SK-N-SH (cell line): ENCODE measurements around the gene ZDHHC14. TPM values are rescaled to one million over a fixed set of nuclear protein-coding genes. Genes with fewer than 3 reads are reported as not detected.

Experiments used
- CTCF ChIA-PET: fragments of 300-600, 350-600 bp; formaldehyde crosslinking; extraction: SDS; loops from one replicate; lab custom pipeline; 2021; lab: Yijun Ruan, JAX
- POLR2A ChIA-PET: fragments of 350-600 bp; sonication (Branson Sonifier 250); formaldehyde crosslinking; extraction: SDS; loops from one replicate; lab custom pipeline; 2020; ENCODE audit warnings: antibody characterized with exemption, inconsistent platforms; lab: Yijun Ruan, JAX
- DNase-seq: peaks from one replicate; pipeline ENCODE4 v3.0.0; 2012
- H2AFZ ChIP-seq: fragments of 200-600 bp; sonication (generic); 2 replicates; pipeline ENCODE4 v1.8.1; 2016; ENCODE audit warnings: antibody characterized with exemption, mild to moderate bottlenecking, low read depth
- H3F3A ChIP-seq: fragments of 200-600 bp; sonication (generic); replicated peaks from 2 replicates; pipeline ENCODE3; 2016; ENCODE audit warnings: antibody characterized with exemption, mild to moderate bottlenecking; ENCODE audit not compliant: insufficient read depth
- H3K27ac ChIP-seq, 2 experiments: fragments of 200-500 bp in 1 of 2; fragments of 200-600 bp in 1 of 2; sonication (Bioruptor generic) in 1 of 2; sonication (generic), shearing (Covaris generic) in 1 of 2; 2 replicates each; pipeline versions ENCODE4 v1.5.1 to v1.6.1; 2014 to 2016; ENCODE audit warnings: low read depth in 2 of 2, inconsistent platforms in 1 of 2, low read length in 1 of 2, mild to moderate bottlenecking in 1 of 2, mixed read lengths in 1 of 2
- H3K27me3 ChIP-seq: fragments of 200-600 bp; sonication (generic), shearing (Covaris generic); 2 replicates; pipeline ENCODE4 v1.6.1; 2016; ENCODE audit warnings: mixed run types; ENCODE audit not compliant: insufficient read depth
- H3K36me3 ChIP-seq, 2 experiments: fragments of 200-500 bp in 1 of 2; fragments of 200-600 bp in 1 of 2; sonication (Bioruptor generic) in 1 of 2; sonication (generic) in 1 of 2; replicated peaks in 1 of 2; 2 replicates each; pipeline versions ENCODE3 to v1.5.1; 2014 to 2016; ENCODE audit warnings: low read length in 1 of 2, mild to moderate bottlenecking in 1 of 2; ENCODE audit not compliant: insufficient read depth in 2 of 2, control insufficient read depth in 1 of 2
- H3K4me1 ChIP-seq, 2 experiments: fragments of 200-500 bp in 1 of 2; fragments of 200-600 bp in 1 of 2; sonication (Bioruptor generic) in 1 of 2; sonication (generic), shearing (Covaris generic) in 1 of 2; 2 replicates each; pipeline versions ENCODE4 v1.5.1 to v1.6.1; 2014 to 2016; ENCODE audit warnings: low read depth in 1 of 2, low read length in 1 of 2, mixed run types in 1 of 2; ENCODE audit not compliant: insufficient read depth in 2 of 2, control insufficient read depth in 1 of 2
- H3K4me2 ChIP-seq: fragments of 200-600 bp; sonication (generic), shearing (Covaris generic); 2 replicates; pipeline ENCODE4 v1.6.1; 2017; ENCODE audit warnings: mixed run types
- H3K4me3 ChIP-seq, 2 experiments: fragments of 200-500 bp in 1 of 2; fragments of 200-600 bp in 1 of 2; sonication (Bioruptor generic) in 1 of 2; sonication (generic), shearing (Covaris generic) in 1 of 2; 2 replicates each; pipeline versions ENCODE4 v1.5.1 to v1.8.1; 2014 to 2016; ENCODE audit warnings: low read depth in 2 of 2, inconsistent platforms in 1 of 2, low read length in 1 of 2, mild to moderate bottlenecking in 1 of 2, mixed read lengths in 1 of 2, moderate library complexity in 1 of 2
- H3K79me2 ChIP-seq: fragments of 200-600 bp; sonication (generic); 2 replicates; pipeline ENCODE4 v1.8.1; 2017; ENCODE audit warnings: mild to moderate bottlenecking; ENCODE audit not compliant: insufficient read depth
- H3K9ac ChIP-seq: fragments of 200-600 bp; sonication (generic); 2 replicates; pipeline ENCODE4 v1.6.1; 2017; ENCODE audit warnings: mixed run types
- H3K9me2 ChIP-seq: fragments of 200-600 bp; sonication (generic); 2 replicates; pipeline ENCODE4 v1.6.1; 2017; ENCODE audit warnings: mixed run types
- H3K9me3 ChIP-seq: fragments of 200-600 bp; sonication (generic); 2 replicates; pipeline ENCODE4 v1.6.1; 2017; ENCODE audit warnings: mixed run types, mild to moderate bottlenecking, moderate library complexity
- H4K20me1 ChIP-seq: fragments of 200-600 bp; sonication (generic); 2 replicates; pipeline ENCODE4 v1.6.1; 2017; ENCODE audit warnings: mild to moderate bottlenecking, mixed run types; ENCODE audit not compliant: insufficient read depth
- CHD2 ChIP-seq: fragments of 150-350 bp; IDR thresholded peaks from 2 replicates; pipeline ENCODE4 v1.6.1; 2018; ENCODE audit warnings: low read length; ENCODE audit not compliant: partially characterized antibody
- EP300 ChIP-seq, 2 experiments: IDR thresholded peaks; 2 replicates each; pipeline versions ENCODE4 v1.4.0 to v1.6.1; 2012; ENCODE audit warnings: borderline replicate concordance in 1 of 2, low read depth in 1 of 2, low read length in 1 of 2
- FOSL2 ChIP-seq: IDR thresholded peaks from 2 replicates; pipeline ENCODE4 v1.4.0; 2012; ENCODE audit warnings: low read depth, mild to moderate bottlenecking, moderate library complexity, borderline replicate concordance
- FOXJ3 ChIP-seq: sonication (generic); formaldehyde crosslinking; IDR thresholded peaks from 2 replicates; pipeline ENCODE4 v1.5.1; 2020; ENCODE audit warnings: mild to moderate bottlenecking, missing genetic modification reagents
- FOXM1 ChIP-seq: IDR thresholded peaks from 2 replicates; pipeline ENCODE4 v1.4.0; 2012; ENCODE audit warnings: low read depth, mild to moderate bottlenecking
- GATA2 ChIP-seq: sonication (generic); formaldehyde crosslinking; IDR thresholded peaks from 2 replicates; pipeline ENCODE4 v1.5.0; 2020; ENCODE audit warnings: mild to moderate bottlenecking, missing genetic modification reagents
- JUND ChIP-seq: IDR thresholded peaks from 2 replicates; pipeline ENCODE4 v1.4.0; 2012
- MEF2A ChIP-seq: IDR thresholded peaks from 2 replicates; pipeline ENCODE4 v1.4.0; 2012; ENCODE audit warnings: low read depth, borderline replicate concordance
- NRF1 ChIP-seq: IDR thresholded peaks from 2 replicates; pipeline ENCODE4 v1.6.1; 2012; ENCODE audit warnings: low read depth, mild to moderate bottlenecking, low read length
- RAD21 ChIP-seq: IDR thresholded peaks from 2 replicates; pipeline ENCODE4 v1.6.1; 2012; ENCODE audit warnings: mild to moderate bottlenecking, low read length
- RFX5 ChIP-seq: IDR thresholded peaks from 2 replicates; pipeline ENCODE4 v1.6.1; 2012; ENCODE audit warnings: mild to moderate bottlenecking, improper control_type of control experiment, low read length
- SMC3 ChIP-seq: IDR thresholded peaks from 2 replicates; pipeline ENCODE4 v1.6.1; 2012; ENCODE audit warnings: low read depth, low read length, improper control_type of control experiment
- USF1 ChIP-seq: IDR thresholded peaks from 2 replicates; pipeline ENCODE4 v1.4.0; 2012; ENCODE audit warnings: low read depth, borderline replicate concordance
- WGBS: methylation state at CpG from one replicate; pipeline ENCODE4 v1.1.6; 2017; ENCODE audit warnings: low lambda C conversion rate; 5-methylcytosine and 5-hydroxymethylcytosine counted together
- polyA plus RNA-seq, 3 experiments: library from polyadenylated mRNA; depleted of rRNA; stranded (reverse); fragments of >200 nt; gene quantifications; 2 replicates each; pipeline ENCODE4 v1.2.3, GENCODE V29; 2012
- TF ChIP-seq, protein P1 (sequence below): IDR thresholded peaks from 2 replicates; pipeline ENCODE4; 2012
- TF ChIP-seq, protein P2 (sequence below): IDR thresholded peaks from 2 replicates; pipeline ENCODE4 v1.4.0; 2012; ENCODE audit warnings: low read depth

Gene ZDHHC14
- polyA plus RNA-seq, 1 of the 3 experiments (the other 2 are of a cell fraction): 5.4 TPM

GRCh38 chr6:157503018-157503747, 122.2 kb downstream of the ZDHHC14 start:
- Histone ChIP-seq H3K27ac (no peak overlapping the region), H3K79me2 (no peaks in the 10 kb centered on the region), H3K36me3 (no peaks in the 10 kb centered on the region), H3K27me3 (no peaks in the 10 kb centered on the region), H3K9ac (no peak overlapping the region), H2AFZ (no peak overlapping the region), H3K9me2 (no peaks in the 10 kb centered on the region), H3K4me2 (no peak overlapping the region), H3F3A (no peaks in the 10 kb centered on the region), H4K20me1 (no peaks in the 10 kb centered on the region), H3K4me1 (no peaks in the 10 kb centered on the region), H3K9me3 (no peaks in the 10 kb centered on the region), H3K4me3 (no peak overlapping the region)
- POLR2A ChIA-PET: no interaction called here
- CTCF ChIA-PET: no interaction called here
- TF ChIP-seq RAD21: no peak
- no peak for DNase-seq
- 86% methylated on average over 6 of the region's 6 CpGs for whole genome bisulfite sequencing

GRCh38 chr6:157505912-157506491, 125.0 kb downstream of the ZDHHC14 start:
- Histone ChIP-seq H3K27me3 (no peaks in the 10 kb centered on the region), H3K4me3 (no peak overlapping the region), H3K9me3 (no peaks in the 10 kb centered on the region), H3K4me2 (no peak overlapping the region)
- WGBS: 90% methylated on average over 3 of the region's 3 CpGs
- DNase-seq: no peak
- TF ChIP-seq MEF2A (no peak), FOXM1 (no peak), JUND (no peak), FOXJ3 (CRISPR knock-in tag) (no peak), USF1 (no peak), RAD21 (no peak), EP300 (IDR thresholded peaks at IDR 0.05; ENCODE audit: borderline replicate concordance in 1 of 2, low read depth in 1 of 2, low read length in 1 of 2) (no peak)
- TF ChIP-seq, all 33 proteins: peak for 0
- no peak overlapping the region for H3K27ac ChIP-seq
- no peaks in the 10 kb centered on the region for H3K36me3 ChIP-seq
- CTCF ChIA-PET: interaction anchor here (0.9 kb wide), 1 partner anchor 191 kb away, joined by 3 read pairs; no protein-coding TSS in a partner anchor
- no peak overlapping the region for H3K9ac ChIP-seq
- H3K79me2 ChIP-seq: no peaks in the 10 kb centered on the region
- H3F3A ChIP-seq: no peaks in the 10 kb centered on the region
- POLR2A ChIA-PET: no interaction called here
- no peaks in the 10 kb centered on the region for H3K4me1 ChIP-seq
- H2AFZ ChIP-seq: no peak overlapping the region
- no peaks in the 10 kb centered on the region for H3K9me2 ChIP-seq
- no peaks in the 10 kb centered on the region for H4K20me1 ChIP-seq

DNA sequence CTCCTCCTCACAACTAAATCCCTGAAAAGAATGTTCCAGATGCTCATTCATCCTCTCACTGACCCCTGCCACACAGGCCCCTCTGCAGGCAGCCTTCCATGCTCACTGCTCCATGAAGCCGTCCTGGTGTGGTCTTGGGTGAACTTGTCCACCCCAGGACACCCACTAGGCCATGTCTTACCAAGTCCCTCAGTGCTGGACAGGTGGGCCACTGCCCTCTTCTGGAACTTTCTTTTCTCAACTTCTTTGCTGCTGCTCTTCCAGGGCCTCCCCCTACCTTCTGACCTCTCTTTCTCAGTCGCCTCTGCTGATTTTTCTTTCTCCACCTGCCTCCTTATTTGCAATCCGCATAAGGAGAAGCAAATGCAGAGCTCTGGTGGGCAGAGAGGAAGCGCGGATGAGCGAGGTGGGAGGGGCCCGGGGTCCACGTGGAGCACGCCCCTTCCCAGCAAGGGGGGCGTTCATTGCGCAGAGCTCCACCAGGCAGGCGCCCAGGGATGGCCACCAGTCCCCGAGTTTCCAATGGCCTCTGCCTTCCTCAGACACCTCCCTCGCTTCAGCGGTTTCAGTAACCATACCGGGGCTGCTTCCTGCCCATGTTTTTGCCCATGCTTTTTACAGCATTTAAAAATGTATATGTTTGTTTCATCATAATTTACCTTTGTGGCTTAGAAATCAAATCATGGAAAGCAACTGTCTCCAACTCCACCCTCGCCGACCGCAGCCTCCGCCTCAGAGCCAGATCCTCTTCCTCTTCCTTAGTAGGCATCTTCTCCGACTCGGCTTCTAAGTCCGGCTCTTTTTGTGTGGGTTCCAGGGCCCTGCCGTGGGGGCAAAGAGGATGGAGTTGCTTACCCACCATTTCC, 129.6 kb downstream of the ZDHHC14 start:
- no peaks in the 10 kb centered on the region for H3K9me3 ChIP-seq
- H3F3A ChIP-seq: peaks cover 4% of the 10 kb centered on the region
- H3K36me3 ChIP-seq: no peaks in the 10 kb centered on the region
- H3K9ac ChIP-seq: no peak overlapping the region
- CTCF ChIA-PET: interaction anchor here (1.3 kb wide), 1 partner anchor 195 kb away, joined by 3 read pairs; no protein-coding TSS in a partner anchor
- POLR2A ChIA-PET: no interaction called here
- H3K4me1 ChIP-seq: no peaks in the 10 kb centered on the region; a peak in 1 of 4 replicates
- H4K20me1 ChIP-seq: no peaks in the 10 kb centered on the region
- H3K9me2 ChIP-seq: no peaks in the 10 kb centered on the region
- H3K27ac ChIP-seq: no peak overlapping the region
- 92% methylated on average over 24 of the region's 24 CpGs for WGBS
- H3K4me2 ChIP-seq: no peak overlapping the region
- no peak for DNase-seq
- no peak overlapping the region for H3K4me3 ChIP-seq
- H3K79me2 ChIP-seq: no peaks in the 10 kb centered on the region
- no peak overlapping the region for H2AFZ ChIP-seq
- H3K27me3 ChIP-seq: no peaks in the 10 kb centered on the region
- no peak for TF ChIP-seq FOSL2
- no peak for TF ChIP-seq FOXJ3 (CRISPR knock-in tag)
- TF ChIP-seq, protein P1, sequence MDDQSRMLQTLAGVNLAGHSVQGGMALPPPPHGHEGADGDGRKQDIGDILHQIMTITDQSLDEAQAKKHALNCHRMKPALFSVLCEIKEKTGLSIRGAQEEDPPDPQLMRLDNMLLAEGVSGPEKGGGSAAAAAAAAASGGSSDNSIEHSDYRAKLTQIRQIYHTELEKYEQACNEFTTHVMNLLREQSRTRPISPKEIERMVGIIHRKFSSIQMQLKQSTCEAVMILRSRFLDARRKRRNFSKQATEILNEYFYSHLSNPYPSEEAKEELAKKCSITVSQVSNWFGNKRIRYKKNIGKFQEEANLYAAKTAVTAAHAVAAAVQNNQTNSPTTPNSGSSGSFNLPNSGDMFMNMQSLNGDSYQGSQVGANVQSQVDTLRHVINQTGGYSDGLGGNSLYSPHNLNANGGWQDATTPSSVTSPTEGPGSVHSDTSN: no peak
- TF ChIP-seq, protein P2, sequence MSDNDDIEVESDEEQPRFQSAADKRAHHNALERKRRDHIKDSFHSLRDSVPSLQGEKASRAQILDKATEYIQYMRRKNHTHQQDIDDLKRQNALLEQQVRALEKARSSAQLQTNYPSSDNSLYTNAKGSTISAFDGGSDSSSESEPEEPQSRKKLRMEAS: no peak
- no peak for TF ChIP-seq RFX5
- TF ChIP-seq NRF1: no peak
- TF ChIP-seq MEF2A: no peak
- TF ChIP-seq GATA2 (CRISPR knock-in tag): no peak
- TF ChIP-seq SMC3: no peak
- no peak for TF ChIP-seq CHD2
